ENCODE data around the gene C1orf216. TPM values are rescaled to one million over a fixed set of nuclear protein-coding genes. Genes with fewer than 3 reads are reported as not detected.

Gene C1orf216
- total RNA-seq, 2 experiments from 2014 or later: 4.0 to 5.2 TPM

- intact Hi-C loops (cut with micrococcal nuclease): no loop called here
- no peak for DNase-seq
These were observed 51.8 kb downstream of the C1orf216 start for GRCh38 chr1:35666916-35667315.

DNA sequence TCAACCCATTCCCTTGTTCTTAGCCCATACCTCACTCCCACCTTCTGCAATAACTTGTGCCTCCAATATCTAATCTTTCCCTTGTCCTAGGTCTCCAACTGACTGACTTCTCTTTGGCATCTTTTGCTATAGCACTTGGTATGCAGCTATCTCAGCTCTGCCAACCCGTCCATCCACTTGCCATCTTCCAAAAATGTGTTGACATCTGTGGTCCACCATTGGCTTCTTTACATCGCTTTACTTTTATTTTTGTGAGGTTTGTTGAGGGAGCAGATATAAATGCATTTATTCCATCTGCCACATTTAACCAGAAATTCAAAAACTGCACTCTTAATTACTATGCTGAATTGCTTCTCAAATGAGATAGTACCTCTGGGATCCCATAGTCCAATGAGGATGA lies 52.5 kb downstream of the C1orf216 start:
- H3K9me3 Mint-ChIP-seq: no peaks in the 10 kb centered on the region
- H3K27ac Mint-ChIP-seq: no peak overlapping the region
- no peak for DNase-seq
- intact Hi-C loops (cut with micrococcal nuclease): no loop called here
- CTCF ChIA-PET: no interaction called here
- no peaks in the 10 kb centered on the region for H3K36me3 Mint-ChIP-seq (ENCODE audit: low read depth)
- no peaks in the 10 kb centered on the region for H3K4me1 Mint-ChIP-seq (ENCODE audit: low read depth)
- H3K4me3 Mint-ChIP-seq: no peak overlapping the region
- H3K27me3 Mint-ChIP-seq (ENCODE audit: low read depth): peaks cover 3% of the 10 kb centered on the region

More at GRCh38 chr1:35666916-35667315, 51.8 kb downstream of the C1orf216 start:
- CTCF ChIA-PET: no interaction called here
- Mint-ChIP-seq H3K4me1 (ENCODE audit: low read depth) (no peaks in the 10 kb centered on the region), H3K27ac (no peak overlapping the region), H3K4me3 (no peak overlapping the region), H3K27me3 (ENCODE audit: low read depth) (peaks cover 3% of the 10 kb centered on the region), H3K36me3 (ENCODE audit: low read depth) (no peaks in the 10 kb centered on the region), H3K9me3 (no peaks in the 10 kb centered on the region)

Other genes with a start within 250 kb of the C1orf216 start
- gene KIAA0319L, start 161.5 kb downstream of the C1orf216 start, total RNA-seq: 10 to 100 TPM; 22.6 to 24.2 TPM
- gene NCDN, start 161.1 kb downstream of the C1orf216 start, total RNA-seq: 10 to 100 TPM; 12.1 to 13.4 TPM
- under 1 TPM; 0.19 to 0.27 TPM for gene TFAP2E, start 145.6 kb downstream of the C1orf216 start, total RNA-seq
- gene PSMB2, start 77.4 kb downstream of the C1orf216 start, total RNA-seq: 10 to 100 TPM; 91.9 to 96.4 TPM
- gene CLSPN, start 51.1 kb upstream of the C1orf216 start, total RNA-seq: 10 to 100 TPM; 48.9 to 51.8 TPM
- gene AGO4, start 89.1 kb upstream of the C1orf216 start, total RNA-seq: 1 to 10 TPM; 2.0 to 3.1 TPM
- gene AGO1, start 164.3 kb upstream of the C1orf216 start, total RNA-seq: 10 to 100 TPM; 24.9 to 25.3 TPM
- 10 to 100 TPM; 25.1 to 28.2 TPM for gene AGO3, start 212.2 kb upstream of the C1orf216 start, total RNA-seq